ENCODE data around the gene RIC1.

- no peak for TF ChIP-seq CTCF (conservative IDR thresholded peaks at IDR 0.05; ENCODE audit: low read depth, low read length)
- TF ChIP-seq RCOR1 (IDR thresholded peaks at IDR 0.05; ENCODE audit: insufficient replicate concordance, low read length) = no peak
- no peak for TF ChIP-seq RAD21 (IDR thresholded peaks at IDR 0.05; ENCODE audit: low read length)
- TF ChIP-seq MAFK (IDR thresholded peaks at IDR 0.05; ENCODE audit: low read depth, low read length) = no peak
- TF ChIP-seq POLR2A (IDR thresholded peaks at IDR 0.05; ENCODE audit: low read depth, low read length) = no peak
- no peak for TF ChIP-seq BHLHE40 (IDR thresholded peaks at IDR 0.05; ENCODE audit: low read depth, low read length)
- TF ChIP-seq, protein P1, sequence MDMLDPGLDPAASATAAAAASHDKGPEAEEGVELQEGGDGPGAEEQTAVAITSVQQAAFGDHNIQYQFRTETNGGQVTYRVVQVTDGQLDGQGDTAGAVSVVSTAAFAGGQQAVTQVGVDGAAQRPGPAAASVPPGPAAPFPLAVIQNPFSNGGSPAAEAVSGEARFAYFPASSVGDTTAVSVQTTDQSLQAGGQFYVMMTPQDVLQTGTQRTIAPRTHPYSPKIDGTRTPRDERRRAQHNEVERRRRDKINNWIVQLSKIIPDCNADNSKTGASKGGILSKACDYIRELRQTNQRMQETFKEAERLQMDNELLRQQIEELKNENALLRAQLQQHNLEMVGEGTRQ (IDR thresholded peaks at IDR 0.05; ENCODE audit: low read depth, low read length) = no peak
Observed at GRCh38 chr9:5696884-5697283, 68.0 kb downstream of the RIC1 start.
